Activated naive CD8-positive, alpha-beta T cell treated with anti-CD3 and anti-CD28 coated beads, Interleukin-2, amount 50 U/mL, for 16 hours (primary cell): ENCODE results near the gene ZNF732.
A peak's percentile ranks its signal among the peaks of the same experiment; 100 is the strongest.
"Not testable (repeated sequence)": the region's sequence is repeated elsewhere in the genome, so short reads cannot be mapped to it uniquely, and the experiment has no call there.

Experiments used
- DNase-seq: peaks from one replicate; pipeline ENCODE4 v3.0.0-alpha.2; 2020; ENCODE audit warnings: low read depth, low spot score

The ZNF732 gene

DNA sequence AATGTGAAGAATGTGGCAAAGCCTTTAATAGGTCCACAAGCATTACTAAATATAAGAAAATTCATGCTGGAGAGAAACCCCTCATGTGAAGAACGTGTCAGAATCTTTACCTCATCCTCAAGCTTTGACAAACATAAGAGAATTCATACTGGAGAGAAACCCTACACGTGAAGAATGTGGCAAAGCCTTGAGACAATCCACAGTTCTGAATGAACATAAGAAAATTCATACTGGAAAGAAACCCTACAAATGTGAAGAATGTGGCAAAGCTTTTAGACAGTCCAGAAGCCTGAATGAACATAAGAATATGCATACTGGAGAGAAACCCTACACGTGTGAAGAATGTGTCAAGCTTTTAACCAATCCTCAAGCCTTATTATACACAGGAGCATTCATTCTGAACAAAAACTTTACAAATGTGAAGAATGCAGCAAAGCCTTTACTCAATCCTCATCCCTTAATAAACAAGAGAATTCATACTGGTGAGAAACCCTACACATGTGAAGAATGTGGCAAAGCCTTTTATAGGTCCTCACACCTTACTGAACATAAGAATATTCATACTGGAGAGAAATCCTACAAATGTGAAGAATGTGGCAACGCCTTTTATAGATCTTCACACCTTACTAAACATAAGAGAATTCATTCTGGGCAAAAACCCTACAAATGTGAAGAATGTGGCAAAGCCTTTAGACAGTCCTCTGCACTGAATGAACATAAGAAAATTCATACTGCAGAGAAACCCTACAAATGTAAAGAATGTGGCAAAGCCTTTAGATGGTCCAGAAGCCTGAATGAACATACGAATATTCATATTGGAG, 51.1 kb downstream of the ZNF732 start:
- no peak for DNase-seq

DNA sequence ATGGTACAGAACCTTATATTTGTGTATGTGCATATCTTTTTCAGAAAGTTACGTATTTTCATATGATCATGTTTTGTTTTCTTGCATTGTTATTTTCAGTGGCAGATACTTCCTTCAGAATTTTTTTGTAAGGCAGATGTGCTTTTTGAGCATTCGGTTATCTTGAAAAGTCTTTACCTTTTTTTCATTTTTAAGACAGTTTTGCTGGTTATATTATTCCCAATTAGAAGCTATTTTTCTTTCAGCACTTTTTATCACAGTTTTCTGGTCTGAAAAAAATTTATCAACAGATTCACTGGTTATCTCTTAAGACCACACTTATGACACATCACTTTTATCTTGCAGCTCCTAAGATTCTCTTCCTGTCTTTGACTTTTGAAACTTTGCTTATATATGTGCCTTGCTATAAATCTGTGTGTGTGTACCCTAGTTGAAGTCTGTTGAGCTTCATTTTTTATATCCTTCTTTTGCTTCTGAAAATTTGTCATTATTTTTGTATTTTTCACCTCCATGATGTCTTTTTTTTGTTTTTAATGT, 53.1 kb downstream of the ZNF732 start:
- DNase-seq, result no peak

DNA sequence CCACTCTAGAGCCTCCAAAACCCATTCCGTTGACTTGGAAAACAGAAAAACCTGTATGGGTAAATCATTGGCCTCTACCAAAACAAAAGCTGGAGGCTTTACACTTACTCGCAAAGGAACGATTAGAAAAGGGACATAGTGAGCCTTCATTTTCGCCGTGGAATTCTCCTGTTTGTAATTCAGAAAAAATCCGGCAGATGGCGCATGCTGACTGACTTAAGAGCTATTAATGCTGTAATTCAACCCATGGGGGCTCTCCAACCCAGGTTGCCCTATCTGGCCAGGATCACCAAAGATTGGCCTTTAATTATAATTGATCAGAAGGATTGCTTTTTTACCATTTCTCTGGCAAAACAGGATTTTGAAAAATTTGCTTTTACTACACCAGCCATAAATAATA, 60.8 kb downstream of the ZNF732 start:
- DNase-seq, result peak; percentile 20

DNA sequence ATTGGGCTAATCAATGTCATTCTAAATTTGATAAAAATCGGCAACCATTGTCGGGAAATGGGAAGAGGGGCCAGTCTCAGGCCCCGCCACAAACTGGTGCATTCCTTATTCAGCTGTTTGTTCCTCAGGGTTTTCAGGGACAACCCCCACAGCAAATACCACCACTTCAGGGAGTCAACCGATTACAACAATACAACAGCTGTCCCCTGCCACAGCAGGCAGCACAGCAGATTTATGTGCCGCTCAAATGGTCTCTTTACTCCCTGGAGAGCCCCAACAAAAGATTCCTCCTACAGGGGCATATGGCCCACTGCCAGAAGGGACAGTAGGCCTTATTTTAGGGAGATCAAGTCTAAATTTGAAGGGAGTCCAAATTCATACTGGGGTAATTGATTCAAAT, 61.8 kb downstream of the ZNF732 start:
- no peak for DNase-seq

DNA sequence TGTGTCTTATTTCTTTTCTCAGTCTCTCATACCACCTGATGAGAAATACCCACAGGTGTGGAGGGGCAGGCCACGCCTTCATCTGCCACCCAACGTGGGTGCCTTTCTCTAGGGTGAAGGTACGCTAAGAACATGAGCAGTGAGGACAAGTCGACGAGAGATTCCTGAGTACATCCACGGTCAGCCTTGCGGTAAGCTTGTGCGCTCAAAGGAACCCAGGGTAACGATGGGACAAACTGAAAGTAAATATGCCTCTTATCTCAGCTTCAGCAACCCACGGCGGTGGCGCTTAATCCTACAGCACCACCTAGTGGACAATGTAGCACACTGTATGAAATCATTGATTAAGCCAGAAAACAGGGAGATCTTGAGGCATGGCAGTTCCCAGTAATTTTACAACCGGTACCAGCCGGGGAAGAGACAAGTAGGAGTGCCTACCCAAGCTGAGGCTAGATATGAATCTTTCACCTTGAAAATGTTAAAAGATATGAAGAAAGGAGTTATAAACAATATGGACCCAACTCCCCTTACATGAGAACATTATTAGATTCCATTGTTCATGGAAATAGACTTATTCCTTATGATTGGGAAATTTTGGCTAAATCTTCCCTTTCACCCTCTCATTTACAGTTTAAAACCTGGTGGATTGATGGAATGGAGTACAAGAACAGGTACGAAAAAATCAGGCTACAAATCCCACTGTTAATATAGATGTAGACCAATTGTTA, 63.0 kb downstream of the ZNF732 start:
- peak; percentile 28 for DNase-seq

DNA sequence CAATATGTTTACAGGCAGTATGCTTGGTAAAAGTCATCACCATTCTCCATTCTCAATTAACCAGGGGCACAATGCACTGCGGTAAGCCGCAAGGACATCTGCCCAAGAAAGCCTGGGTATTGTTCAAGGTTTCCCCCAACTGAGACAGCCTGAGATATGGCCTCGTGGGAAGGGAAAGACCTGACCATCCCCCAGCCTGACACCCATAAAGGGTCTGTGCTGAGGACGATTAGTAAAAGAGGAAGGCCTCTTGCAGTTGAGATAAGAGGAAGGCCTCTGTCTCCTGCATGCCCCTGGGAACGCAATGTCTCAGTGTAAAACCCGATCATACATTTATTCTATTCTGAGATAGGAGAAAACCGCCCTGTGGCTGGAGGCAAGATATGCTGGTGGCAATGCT, 63.9 kb downstream of the ZNF732 start:
- DNase-seq, result not testable (repeated sequence)

DNA sequence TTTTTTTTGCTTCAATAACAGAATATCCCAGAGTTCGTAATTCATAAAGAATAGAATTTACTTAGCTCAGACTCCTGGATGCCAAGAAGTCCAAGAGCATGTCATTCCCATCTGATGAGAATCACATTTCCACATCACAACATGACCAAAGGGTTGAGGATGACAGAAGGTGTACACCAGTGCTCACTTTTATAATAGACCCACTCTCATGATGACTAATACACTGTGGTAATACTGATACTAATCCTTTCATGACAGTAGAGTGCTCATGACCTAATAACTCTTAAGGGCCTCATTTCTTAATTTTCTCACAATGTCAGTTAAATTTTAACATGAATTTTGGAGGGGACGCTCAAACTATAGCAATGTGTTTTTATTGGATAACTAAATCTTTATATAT, 69.2 kb downstream of the ZNF732 start:
- no peak for DNase-seq

- DNase-seq, result no peak
Measured at GRCh38 chr4:234178-234577, 71.1 kb downstream of the ZNF732 start.

- no peak for DNase-seq
Measured at GRCh38 chr4:223913-224497, 81.3 kb downstream of the ZNF732 start.
